ENCODE results near the gene ENPP1.

Gene ENPP1

DNA sequence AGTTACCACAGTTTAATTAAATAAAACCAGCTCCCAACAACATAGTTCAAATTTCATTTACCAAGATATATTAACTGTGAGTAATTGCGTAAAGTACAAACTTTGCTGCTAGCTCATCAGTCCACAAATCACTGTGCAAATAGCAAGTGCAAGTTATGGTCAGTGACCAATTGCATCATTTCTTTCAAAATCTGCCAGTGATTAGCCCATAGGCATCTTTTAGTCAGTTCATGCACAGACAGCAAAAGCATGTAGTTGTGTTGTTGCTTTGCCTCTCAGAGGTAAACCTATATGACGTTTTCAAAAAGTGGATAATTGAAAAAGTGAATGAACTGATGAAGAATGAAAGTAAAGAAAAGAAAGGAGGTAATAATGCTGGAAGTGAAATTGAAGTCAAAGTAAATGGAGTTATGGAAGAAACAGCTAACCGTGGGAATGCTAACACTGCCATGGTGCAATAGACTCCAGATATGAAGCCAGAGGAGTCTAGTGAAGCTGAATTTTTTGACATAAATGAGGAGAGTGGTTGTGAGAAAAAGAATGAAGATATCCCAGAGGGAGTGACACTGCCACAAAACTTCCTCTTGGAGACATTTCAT is 36.5 kb downstream of the ENPP1 start:
- Histone ChIP-seq H3K27ac (ENCODE audit: low read depth, low read length, poor library complexity, severe bottlenecking) (no peak overlapping the region), H3K36me3 (ENCODE audit: insufficient read depth, low read length) (no peaks in the 10 kb centered on the region), H3K79me2 (ENCODE audit: insufficient read depth, low read length) (no peaks in the 10 kb centered on the region), H3K9me3 (ENCODE audit: low read length) (no peaks in the 10 kb centered on the region), H4K20me1 (ENCODE audit: insufficient read depth, low read length) (no peaks in the 10 kb centered on the region), H3K4me1 (ENCODE audit: insufficient read depth, low read length, severe bottlenecking) (no peaks in the 10 kb centered on the region), H3K27me3 (ENCODE audit: insufficient read depth, low read length) (no peaks in the 10 kb centered on the region), H3K4me2 (ENCODE audit: low read length) (no peak overlapping the region), H3K9me2 (ENCODE audit: low read depth, low read length) (no peaks in the 10 kb centered on the region), H3K9ac (ENCODE audit: low read length) (no peak overlapping the region), H3F3A (ENCODE audit: insufficient read depth, low read length) (no peaks in the 10 kb centered on the region), H3K4me3 (ENCODE audit: low read depth, low read length, poor library complexity, severe bottlenecking) (no peak overlapping the region), H2AFZ (ENCODE audit: low read length) (no peak overlapping the region)
- TF ChIP-seq EZH2 (IDR thresholded peaks at IDR 0.05; ENCODE audit: borderline replicate concordance, low read length): no peak
- TF ChIP-seq, protein P1, sequence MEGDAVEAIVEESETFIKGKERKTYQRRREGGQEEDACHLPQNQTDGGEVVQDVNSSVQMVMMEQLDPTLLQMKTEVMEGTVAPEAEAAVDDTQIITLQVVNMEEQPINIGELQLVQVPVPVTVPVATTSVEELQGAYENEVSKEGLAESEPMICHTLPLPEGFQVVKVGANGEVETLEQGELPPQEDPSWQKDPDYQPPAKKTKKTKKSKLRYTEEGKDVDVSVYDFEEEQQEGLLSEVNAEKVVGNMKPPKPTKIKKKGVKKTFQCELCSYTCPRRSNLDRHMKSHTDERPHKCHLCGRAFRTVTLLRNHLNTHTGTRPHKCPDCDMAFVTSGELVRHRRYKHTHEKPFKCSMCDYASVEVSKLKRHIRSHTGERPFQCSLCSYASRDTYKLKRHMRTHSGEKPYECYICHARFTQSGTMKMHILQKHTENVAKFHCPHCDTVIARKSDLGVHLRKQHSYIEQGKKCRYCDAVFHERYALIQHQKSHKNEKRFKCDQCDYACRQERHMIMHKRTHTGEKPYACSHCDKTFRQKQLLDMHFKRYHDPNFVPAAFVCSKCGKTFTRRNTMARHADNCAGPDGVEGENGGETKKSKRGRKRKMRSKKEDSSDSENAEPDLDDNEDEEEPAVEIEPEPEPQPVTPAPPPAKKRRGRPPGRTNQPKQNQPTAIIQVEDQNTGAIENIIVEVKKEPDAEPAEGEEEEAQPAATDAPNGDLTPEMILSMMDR (IDR thresholded peaks at IDR 0.05; ENCODE audit: low read length): no peak

DNA sequence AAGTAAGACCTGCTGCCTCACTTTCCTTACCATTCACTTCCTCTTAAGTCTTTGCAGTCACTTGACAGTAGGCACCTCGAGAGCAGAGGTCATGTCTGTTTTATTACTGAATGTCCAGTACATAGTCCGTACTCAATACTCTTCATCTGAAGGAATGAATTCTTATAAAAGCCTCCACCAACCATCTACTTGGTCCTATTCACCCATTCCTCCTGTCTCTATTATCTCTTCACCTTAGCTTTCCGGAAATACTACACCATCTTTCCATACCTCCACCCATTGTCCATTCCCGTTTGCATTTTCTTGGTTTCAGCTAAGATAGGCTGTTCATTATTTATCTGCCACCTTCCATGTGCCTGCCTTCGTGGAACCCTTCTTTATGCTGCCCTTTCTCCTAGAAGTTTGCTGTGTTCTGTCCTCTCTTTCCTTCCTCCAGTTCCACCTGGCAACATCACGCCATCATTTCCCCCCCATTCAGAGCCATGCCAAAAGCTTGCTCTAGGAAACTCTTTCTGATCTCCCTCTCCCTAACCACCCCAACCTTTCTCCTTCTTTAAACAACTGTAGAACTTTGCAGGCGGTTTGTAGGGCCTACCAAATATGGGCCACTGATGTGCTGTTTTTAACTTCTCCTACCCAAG is 38.3 kb downstream of the ENPP1 start:
- H3K9me3 ChIP-seq (ENCODE audit: low read length): no peaks in the 10 kb centered on the region
- H3K4me1 ChIP-seq (ENCODE audit: insufficient read depth, low read length, severe bottlenecking): no peaks in the 10 kb centered on the region
- no peaks in the 10 kb centered on the region for H3K79me2 ChIP-seq (ENCODE audit: insufficient read depth, low read length)
- H3F3A ChIP-seq (ENCODE audit: insufficient read depth, low read length): no peaks in the 10 kb centered on the region
- H2AFZ ChIP-seq (ENCODE audit: low read length): no peak overlapping the region
- H3K9me2 ChIP-seq (ENCODE audit: low read depth, low read length): no peaks in the 10 kb centered on the region
- no peak overlapping the region for H3K4me2 ChIP-seq (ENCODE audit: low read length)
- H4K20me1 ChIP-seq (ENCODE audit: insufficient read depth, low read length): no peaks in the 10 kb centered on the region
- no peak for TF ChIP-seq EZH2 (IDR thresholded peaks at IDR 0.05; ENCODE audit: borderline replicate concordance, low read length)
- TF ChIP-seq, protein P1 (IDR thresholded peaks at IDR 0.05; ENCODE audit: low read length): no peak
- H3K27ac ChIP-seq (ENCODE audit: low read depth, low read length, poor library complexity, severe bottlenecking): no peak overlapping the region
- no peaks in the 10 kb centered on the region for H3K36me3 ChIP-seq (ENCODE audit: insufficient read depth, low read length)
- no peak overlapping the region for H3K4me3 ChIP-seq (ENCODE audit: low read depth, low read length, poor library complexity, severe bottlenecking)
- no peaks in the 10 kb centered on the region for H3K27me3 ChIP-seq (ENCODE audit: insufficient read depth, low read length)
- H3K9ac ChIP-seq (ENCODE audit: low read length): no peak overlapping the region

DNA sequence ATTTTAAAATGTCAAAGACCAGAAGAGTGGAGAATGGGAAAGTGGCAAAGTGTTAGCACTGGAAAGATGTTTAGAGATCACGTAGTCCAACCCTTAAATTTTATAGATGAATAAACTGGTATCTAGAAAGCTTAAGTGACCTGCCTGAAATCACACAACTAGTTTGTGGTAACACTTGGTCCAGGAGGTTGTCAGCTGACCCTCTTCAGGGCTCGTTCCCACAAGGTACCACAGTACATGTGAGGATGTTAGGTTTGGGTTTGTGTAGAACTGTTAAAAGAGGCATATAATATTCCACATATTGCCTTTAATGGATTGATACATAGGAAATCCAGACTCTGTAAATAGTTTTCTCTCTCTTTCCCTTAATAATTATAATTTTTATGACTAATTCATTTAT is 39.1 kb downstream of the ENPP1 start:
- no peaks in the 10 kb centered on the region for H3K79me2 ChIP-seq (ENCODE audit: insufficient read depth, low read length)
- H3K4me3 ChIP-seq (ENCODE audit: low read depth, low read length, poor library complexity, severe bottlenecking): no peak overlapping the region
- H3K27me3 ChIP-seq (ENCODE audit: insufficient read depth, low read length): no peaks in the 10 kb centered on the region
- no peaks in the 10 kb centered on the region for H3F3A ChIP-seq (ENCODE audit: insufficient read depth, low read length)
- H3K4me1 ChIP-seq (ENCODE audit: insufficient read depth, low read length, severe bottlenecking): no peaks in the 10 kb centered on the region
- no peak overlapping the region for H3K4me2 ChIP-seq (ENCODE audit: low read length)
- no peaks in the 10 kb centered on the region for H3K36me3 ChIP-seq (ENCODE audit: insufficient read depth, low read length)
- no peak overlapping the region for H2AFZ ChIP-seq (ENCODE audit: low read length)
- no peaks in the 10 kb centered on the region for H3K9me2 ChIP-seq (ENCODE audit: low read depth, low read length)
- H4K20me1 ChIP-seq (ENCODE audit: insufficient read depth, low read length): no peaks in the 10 kb centered on the region
- H3K27ac ChIP-seq (ENCODE audit: low read depth, low read length, poor library complexity, severe bottlenecking): no peak overlapping the region
- no peak overlapping the region for H3K9ac ChIP-seq (ENCODE audit: low read length)
- no peaks in the 10 kb centered on the region for H3K9me3 ChIP-seq (ENCODE audit: low read length)
- TF ChIP-seq, protein P1 (IDR thresholded peaks at IDR 0.05; ENCODE audit: low read length): no peak

Measured in OCI-LY1 (cell line).